ENCODE measurements around the gene KRT6B.

GRCh38 chr12:52419656-52420055 lies 32.3 kb downstream of the KRT6B start:
- TF ChIP-seq CTCF (conservative IDR thresholded peaks at IDR 0.05; ENCODE audit: low read depth, low read length) (no peak), EZH2 (IDR thresholded peaks at IDR 0.05; ENCODE audit: low read length, unreplicated experiment) (no peak)

Measured in PC-3 (cell line).